H4 (cell line): Measurements from ENCODE around the gene FBLN1. TPM values are rescaled to one million over a fixed set of nuclear protein-coding genes. Genes with fewer than 3 reads are reported as not detected.
A peak's percentile ranks its signal among the peaks of the same experiment; 100 is the strongest.

Experiments used
- DNase-seq: peaks from one replicate; pipeline ENCODE4 v3.0.0-alpha.2; 2015; ENCODE audit warnings: low spot score
- total RNA-seq: library from RNA; depleted of rRNA; stranded (reverse); fragments of >200 nt; shearing (Covaris generic); gene quantifications from 2 replicates; pipeline ENCODE4 v1.2.3, GENCODE V29; 2014; rRNA removed

The FBLN1 gene
- total RNA-seq, 1 experiment from 2014 or later, result 0.37 TPM

DNA sequence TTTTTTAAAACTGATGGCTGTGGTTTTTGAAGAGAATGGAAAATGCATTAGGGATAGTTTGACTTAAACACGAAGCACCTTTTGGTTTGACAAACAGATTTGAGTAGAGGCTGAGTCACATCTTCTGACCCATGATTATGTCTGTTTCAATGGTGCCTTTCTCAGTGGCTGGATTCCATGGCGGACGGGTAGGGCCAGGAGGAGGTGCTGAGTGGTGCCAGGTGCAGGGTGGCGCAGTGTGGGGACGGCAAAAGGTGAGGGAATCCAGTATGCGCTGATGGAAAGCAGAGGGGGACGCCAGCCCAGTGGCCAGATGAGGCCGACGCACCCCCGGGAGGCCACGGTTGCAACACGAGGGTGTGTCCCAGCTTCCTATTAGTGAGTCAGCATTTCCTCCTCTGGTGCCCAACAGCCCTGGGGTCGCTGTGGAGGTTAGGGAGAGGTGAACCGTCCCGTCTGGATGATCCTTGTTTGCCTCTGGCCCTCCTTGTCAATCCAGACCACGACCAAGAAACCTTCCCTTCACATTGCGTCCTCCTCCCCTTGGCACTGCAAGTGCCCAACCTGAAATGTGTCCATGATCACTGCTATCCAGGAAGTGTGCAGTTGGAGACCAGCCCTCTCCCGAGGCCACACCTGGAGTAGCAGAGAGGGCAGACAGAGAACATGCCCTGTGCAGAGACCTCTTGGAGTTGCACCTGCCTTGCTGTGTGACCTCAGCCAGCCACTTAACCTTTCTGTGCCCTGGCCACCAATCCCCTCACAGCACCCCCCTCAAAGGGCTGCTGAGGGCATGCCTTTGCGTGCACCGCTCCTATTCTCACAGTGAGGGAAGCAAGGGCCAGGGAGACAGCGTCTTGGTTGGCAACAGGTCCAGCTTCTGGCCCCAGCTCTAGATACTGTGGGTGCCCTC lies 136.4 kb downstream of the FBLN1 start:
- peak; percentile 83 for DNase-seq

- no peak for DNase-seq
Observed at GRCh38 chr22:45639747-45640102, 137.0 kb downstream of the FBLN1 start.

DNA sequence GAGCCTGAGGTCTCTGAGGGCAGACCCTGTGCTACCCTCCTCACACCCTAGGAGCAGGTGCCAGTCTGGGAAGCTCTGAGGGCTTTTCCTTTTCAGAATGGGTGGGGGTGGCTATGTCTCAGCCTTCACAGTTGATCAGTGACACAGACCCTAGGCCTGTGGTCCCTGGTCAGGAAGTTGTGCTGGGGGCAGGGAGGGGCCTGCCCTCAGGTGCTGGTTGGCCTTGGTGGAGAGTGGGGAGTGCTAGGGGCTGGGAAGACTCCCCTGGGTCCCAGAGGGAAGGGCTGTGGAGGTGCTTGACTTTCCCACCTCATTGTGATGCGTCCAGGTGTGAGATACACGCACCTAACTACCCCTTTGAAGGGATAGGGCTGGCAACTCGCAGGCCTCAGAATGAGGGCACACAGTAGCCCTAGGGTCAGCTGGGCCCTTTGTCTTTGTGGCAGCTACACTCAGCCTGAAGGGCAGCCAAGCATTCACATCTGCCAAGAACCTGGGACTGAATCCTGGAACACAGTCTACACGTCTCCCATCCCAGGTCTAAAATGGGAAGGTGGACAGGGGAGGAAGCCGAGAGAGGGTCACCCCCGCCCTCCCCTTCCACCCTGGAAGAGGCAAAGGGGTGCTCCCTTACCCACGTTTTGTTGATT lies 137.7 kb downstream of the FBLN1 start:
- no peak for DNase-seq

DNA sequence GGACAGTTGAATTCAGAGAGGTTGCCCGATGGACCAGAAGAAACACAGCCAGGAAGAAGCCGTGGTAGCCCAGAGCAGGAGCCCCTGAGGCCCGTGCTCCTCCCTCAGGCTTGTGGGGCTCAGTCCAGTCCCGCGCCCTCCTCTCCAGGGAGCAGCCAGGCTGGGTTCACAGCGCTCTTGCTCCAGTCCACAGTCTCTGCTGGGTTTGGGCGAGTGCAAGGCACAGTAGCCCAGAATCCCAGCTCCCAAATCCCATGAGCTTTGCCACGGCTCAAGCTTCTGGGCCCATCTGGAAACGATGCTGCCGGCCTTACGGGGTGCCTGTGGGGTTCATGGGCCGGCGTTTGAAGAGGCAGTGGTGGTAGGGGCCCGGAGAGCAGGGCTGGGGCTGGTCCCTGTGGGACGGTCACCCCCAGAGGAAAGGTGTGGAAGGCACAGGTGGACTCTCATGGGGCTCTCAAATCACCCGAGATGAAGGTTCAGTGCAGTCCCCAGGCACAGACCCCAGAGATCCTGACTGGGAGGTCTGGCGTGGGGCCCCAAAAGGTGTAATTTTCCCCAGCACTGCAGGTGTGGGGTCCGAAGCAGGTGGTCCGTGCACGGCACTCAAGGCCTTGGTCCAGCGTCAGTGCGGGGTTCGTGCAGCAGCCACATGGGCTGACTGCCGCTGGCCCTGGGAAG lies 138.4 kb downstream of the FBLN1 start:
- DNase-seq, result no peak

DNA sequence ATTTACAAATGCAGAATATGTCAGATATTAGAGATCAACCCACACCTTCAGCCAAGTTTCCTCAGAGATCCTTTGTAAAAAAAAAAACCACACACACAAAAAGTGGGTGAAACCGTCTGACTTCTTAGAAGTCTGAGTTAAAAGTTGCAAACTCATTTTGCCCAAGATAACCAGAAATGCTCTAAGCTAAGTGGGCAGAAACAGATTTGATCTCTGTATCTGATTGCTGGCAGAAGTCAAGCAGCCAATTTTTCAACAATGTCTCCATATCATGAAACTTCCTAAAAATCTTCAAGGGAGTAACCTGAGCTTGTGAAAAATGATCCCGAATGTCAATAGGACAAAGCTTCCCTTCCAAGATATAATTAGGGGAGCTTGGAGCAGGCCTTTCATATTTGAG lies 140.3 kb downstream of the FBLN1 start:
- no peak for DNase-seq

DNA sequence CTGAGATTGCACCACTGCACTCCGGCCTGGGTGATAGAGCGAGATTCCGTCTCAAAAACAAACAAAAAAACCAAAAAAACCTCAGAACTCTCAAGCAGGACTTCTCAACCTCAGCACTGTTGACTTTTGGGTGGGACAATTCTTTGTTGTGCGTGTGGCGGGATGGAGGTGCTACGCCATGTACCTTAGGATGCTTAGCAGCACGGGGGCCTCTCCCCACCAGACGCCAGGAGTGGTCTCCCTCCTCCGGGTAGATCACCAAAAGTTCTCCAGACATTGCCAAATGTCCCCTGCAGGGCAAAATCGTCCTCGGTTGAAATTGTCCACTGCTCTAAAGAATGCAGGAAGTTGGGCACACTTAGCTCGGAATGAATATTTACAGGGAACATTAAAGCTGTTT lies 142.0 kb downstream of the FBLN1 start:
- DNase-seq, result no peak

DNA sequence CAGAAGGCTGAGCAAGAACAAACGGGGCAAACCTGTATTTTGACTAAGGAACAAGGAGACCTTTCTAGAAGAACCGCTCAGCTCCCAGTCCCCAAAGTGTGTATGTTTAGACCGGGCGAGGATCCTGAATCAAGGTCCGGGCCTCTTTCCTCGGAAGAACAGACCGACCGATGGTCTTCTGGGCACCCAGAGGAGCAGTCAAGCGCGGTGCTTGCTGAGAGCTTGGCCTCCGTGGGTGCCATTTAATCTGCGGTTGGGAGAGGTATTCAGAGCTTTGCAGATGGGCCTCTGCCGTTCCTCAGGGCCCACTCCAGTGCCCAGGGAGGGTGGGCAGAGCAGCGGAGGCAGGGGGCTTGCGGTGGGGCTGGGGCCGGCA lies 142.5 kb downstream of the FBLN1 start:
- DNase-seq, result no peak

- peak; percentile 28 for DNase-seq
Observed at GRCh38 chr22:45645526-45646414, 143.1 kb downstream of the FBLN1 start.

GRCh38 chr22:45647532-45648225 lies 145.0 kb downstream of the FBLN1 start:
- no peak for DNase-seq

GRCh38 chr22:45648301-45649117 lies 145.8 kb downstream of the FBLN1 start:
- DNase-seq, result no peak

DNA sequence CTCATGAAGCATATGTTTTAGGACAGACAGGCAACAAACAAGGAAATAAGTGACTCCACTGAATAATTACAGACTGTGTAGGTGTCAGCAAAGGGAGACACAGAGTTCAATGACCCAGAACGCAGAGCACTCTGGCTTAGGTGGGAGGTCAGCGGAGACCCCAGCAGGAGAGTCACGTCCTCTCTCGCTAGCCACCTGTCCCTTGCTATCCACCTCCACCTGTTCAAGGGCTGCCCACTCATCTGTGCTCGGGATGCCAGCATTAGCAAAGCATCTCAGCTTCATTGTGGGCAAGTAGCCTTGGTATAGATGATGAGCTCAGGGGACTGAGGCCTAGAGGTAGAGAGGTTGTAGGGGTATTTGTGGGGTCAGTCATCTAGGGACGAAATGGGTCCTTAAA lies 147.1 kb downstream of the FBLN1 start:
- DNase-seq, result no peak

DNA sequence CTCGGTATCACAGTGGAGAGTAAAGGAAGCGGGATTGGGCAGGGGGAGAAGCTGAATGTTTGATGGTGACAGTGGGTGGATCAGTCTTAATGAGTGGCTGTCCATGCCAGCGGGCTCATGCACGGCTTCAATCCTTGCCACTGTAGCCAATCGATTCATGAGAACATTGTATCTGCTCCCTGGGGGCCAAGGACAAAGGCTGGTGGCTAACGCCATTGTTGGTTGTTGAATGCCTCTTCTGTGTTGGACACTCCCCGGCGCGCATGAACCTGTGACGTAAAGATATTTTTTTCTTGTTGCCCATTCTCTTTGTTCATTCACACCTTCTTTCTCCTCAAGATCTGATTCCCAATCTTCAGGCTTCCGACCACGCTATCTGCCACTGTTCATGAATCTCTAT lies 148.0 kb downstream of the FBLN1 start:
- no peak for DNase-seq

Other genes starting within 250 kb of the FBLN1 start
- not detected in 2 replicates for gene UPK3A, start 217.9 kb upstream of the FBLN1 start, total RNA-seq
- 6.5 and 9.4 TPM in 2 replicates for gene FAM118A, start 192.9 kb upstream of the FBLN1 start, total RNA-seq
- gene SMC1B, start 89.3 kb upstream of the FBLN1 start, total RNA-seq, result not detected in 2 replicates
- gene RIBC2, start 89.2 kb upstream of the FBLN1 start, total RNA-seq, result not detected in 2 replicates
- gene ATXN10, start 169.0 kb downstream of the FBLN1 start, total RNA-seq, result 69.8 and 111 TPM in 2 replicates